22Rv1 (cell line): ENCODE results near the gene SPON2.

Experiments used
- CTCF ChIP-seq: fragments of 450-650 bp; IDR thresholded peaks from 2 replicates; pipeline ENCODE4 v1.5.1; 2017; ENCODE audit warnings: mild to moderate bottlenecking
- ZFX ChIP-seq: fragments of 450-650 bp; IDR thresholded peaks from 2 replicates; pipeline ENCODE4 v1.6.1; 2017; ENCODE audit warnings: antibody characterized with exemption, borderline replicate concordance

GRCh38 chr4:1154523-1155182, 17.7 kb downstream of the SPON2 start:
- TF ChIP-seq CTCF (no peak), ZFX (no peak)
